Mucosa of gallbladder (tissue), 1 donor: ENCODE measurements around the gene MYO18A. TPM values are rescaled to one million over a fixed set of nuclear protein-coding genes. Genes with fewer than 3 reads are reported as not detected.

Experiments
- DNase-seq: peaks from one replicate; pipeline ENCODE4 v3.0.0-alpha.2; 2020; ENCODE audit warnings: low spot score
- total RNA-seq: library from RNA; stranded (reverse); gene quantifications from one replicate; pipeline ENCODE4 v1.2.1, GENCODE V29; 2021
- donor health status: DM: no; HTN: no; CAD: no.

The MYO18A gene
- total RNA-seq, 1 donor from 2014 or later: 198 TPM

DNA sequence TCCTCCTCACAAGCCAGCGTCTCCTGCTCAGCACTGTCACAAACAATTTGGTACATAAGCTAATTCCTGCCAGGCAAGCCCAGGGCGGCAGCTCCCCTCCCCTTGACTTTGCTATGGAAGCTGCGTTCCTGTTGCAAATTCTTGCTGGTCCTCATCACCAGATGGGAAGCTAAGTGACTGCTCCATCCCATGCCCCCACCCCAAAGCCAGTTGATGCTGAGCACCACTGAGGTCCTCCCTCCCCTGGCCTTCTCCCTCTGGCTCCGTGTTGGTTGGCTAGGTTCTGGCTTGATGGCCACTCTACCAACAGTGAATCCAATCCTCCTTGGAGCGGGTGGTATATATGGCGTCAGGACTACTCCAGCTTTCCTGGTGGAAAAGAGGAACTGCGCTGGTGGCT lies 102.9 kb downstream of the MYO18A start:
- no peak for DNase-seq

DNA sequence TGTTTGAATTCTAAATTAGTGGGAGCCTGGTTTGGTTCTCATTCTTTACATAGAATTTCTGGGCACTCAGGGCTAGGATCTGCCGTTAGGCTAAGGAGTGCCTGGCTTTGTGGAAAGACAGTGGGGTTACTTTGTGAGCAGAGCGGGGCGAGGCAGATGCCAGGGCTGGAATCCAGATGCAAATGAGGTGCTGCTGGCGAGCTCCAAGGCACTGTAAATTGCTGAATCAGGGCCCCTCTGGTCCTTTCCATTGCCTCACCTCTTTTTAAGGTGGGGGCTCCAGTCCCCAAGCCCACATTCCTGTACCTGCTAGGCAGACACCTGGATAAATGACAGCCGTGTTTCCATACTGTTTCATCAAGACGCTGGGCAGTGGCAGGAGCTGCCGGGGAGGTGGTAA lies 103.5 kb downstream of the MYO18A start:
- DNase-seq: no peak

DNA sequence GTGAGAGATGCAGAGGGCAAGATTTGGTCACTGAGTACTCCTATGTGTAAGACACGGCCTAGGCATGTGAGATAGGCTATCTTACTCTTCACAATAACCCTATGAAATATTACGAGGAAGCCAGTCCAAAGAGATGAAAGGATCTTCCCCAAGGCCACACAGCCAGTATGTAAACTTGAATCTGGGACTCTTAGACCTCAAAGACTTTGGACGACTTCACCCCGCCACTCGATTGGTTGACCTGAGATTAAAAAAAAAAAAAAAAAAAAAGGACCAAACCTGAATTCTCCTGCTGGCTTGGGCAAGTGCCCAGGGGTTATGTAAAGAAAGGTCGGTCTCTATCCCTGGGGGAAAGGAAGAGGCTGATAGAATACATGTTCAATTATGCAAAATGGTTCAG lies 104.1 kb downstream of the MYO18A start:
- DNase-seq: peak; percentile 20

DNA sequence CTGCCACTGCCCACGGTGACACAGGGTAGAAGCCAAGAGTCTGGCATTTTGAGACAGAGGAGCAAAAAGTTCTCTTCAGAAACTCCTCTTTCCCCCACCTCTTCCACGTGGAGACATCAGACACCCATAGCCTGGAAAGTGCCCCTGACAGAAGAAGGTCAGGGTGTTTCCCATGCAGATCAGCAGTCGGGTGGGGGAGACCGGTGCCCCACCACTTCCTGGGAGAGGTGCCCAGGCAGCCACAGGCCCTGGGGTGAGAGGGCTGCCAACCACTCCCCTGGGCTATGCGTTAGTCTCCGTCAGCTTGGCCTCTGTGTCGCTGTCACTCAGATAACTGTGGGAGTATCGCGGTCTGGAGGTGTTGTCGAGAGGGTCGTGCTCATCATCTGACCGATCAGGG lies 105.7 kb downstream of the MYO18A start:
- DNase-seq: no peak

DNA sequence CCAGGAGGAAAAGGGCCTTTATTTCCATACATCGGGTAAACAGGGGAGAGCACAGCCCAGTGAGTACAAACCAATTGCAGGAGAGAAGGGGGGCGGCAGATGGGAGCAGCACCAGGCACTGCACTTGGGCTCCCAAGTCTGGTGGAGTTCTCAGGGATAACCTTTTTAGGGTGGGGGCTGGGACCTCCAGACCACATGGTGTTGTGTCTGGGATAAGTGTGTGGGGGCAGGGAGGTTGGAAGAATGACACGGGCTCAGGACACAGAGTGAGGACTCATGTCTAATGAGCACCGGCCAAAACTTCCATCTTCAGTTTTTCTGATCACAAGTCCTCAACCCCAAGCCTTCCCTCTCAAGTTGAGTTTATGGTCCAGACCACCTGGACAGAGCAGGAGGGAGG lies 106.7 kb downstream of the MYO18A start:
- no peak for DNase-seq

DNA sequence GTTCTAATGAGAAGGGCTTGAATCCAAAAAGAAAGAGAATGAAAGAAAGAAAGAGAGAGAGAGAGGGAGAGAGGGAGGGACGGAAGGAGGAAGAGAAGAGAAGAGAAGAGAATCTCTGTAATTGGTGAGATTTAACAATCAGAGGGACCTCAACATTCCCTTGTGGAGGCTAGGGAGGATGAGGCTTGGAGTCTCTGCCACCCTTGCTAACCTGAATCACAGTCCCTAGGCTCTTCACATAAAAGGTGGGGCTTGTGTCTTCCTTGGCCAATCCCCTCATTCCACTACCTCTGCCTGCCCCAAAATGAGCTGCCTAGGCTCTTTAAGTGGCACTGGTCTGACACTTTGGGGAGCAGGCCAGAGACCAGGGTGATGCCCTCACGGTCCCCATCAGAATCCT lies 107.2 kb downstream of the MYO18A start:
- no peak for DNase-seq

- no peak for DNase-seq
Observed at GRCh38 chr17:29071303-29071702, 108.9 kb downstream of the MYO18A start.

- DNase-seq: no peak
Observed at GRCh38 chr17:29070781-29071180, 109.4 kb downstream of the MYO18A start.

DNA sequence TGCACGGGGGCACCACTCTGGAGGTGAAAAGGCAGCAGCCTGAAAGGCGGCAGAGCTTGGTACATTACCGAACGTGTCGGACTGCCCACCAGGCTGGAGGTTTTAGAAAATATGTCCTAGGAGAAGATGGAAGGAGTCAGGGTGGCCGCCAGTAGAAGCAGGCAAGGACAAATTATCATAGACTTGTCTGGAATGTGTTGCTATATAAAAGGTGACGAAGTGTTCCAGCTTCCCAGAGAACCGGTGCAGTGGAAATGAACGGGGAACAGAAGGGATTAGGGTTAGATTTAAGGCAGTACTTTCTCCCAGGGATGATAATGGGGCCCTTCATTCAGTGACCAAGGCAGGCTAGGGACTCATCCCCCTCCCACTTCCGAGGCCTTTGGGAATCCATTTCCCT lies 109.9 kb downstream of the MYO18A start:
- DNase-seq: no peak

DNA sequence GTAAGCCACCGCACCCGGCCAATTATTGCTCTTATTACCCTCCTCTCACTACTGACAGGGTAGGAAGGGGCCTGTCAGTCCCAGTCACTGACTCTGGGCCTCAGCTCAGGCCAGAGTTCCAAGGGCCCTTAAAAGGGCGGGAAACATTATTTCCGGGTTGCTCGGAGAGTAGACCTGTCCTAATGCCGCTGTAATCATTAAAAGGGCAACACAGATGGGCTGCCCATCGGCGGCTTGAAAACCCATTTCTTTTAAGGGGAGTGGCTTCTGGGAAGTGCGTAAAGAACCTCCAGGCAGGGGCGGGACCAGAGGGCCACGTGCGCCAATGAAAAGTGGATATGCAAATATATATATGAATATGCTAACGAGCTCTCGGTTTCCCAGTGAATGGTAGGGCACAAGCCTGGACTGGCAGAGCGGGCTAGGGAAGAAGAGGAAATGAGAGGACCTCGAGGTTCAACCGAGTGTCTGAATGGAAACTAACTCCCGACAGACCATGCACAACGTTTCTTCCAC lies 110.6 kb downstream of the MYO18A start:
- peak; percentile 43 for DNase-seq

DNA sequence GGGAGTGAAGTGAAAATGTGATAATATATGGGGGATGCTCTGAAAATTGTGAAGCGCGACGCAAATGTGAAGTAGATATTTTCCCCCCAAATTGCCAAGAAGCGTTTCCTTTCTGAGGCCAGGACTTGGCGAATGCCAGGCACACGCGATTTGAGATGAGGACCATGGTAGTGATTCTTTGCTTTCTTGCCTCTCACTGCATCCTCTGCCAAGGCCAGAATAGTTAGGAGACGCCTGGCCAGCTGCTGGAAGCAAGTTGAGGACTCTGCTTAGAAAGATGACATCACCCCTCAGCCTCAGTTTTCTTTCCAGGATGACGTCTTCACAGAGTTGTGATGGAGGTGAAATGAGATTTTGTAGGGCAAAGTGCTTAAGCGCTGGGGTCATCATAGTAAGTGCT lies 111.4 kb downstream of the MYO18A start:
- DNase-seq: no peak

GRCh38 chr17:29066606-29067005 lies 113.6 kb downstream of the MYO18A start:
- no peak for DNase-seq

- no peak for DNase-seq
Observed at GRCh38 chr17:29066047-29066446, 114.2 kb downstream of the MYO18A start.

- DNase-seq: no peak
Observed at GRCh38 chr17:29063992-29064391, 116.2 kb downstream of the MYO18A start.

GRCh38 chr17:29062215-29062614 lies 118.0 kb downstream of the MYO18A start:
- no peak for DNase-seq

- DNase-seq: no peak
Observed at GRCh38 chr17:29061036-29061435, 119.2 kb downstream of the MYO18A start.

- DNase-seq: no peak
Observed at GRCh38 chr17:29060475-29060874, 119.7 kb downstream of the MYO18A start.

DNA sequence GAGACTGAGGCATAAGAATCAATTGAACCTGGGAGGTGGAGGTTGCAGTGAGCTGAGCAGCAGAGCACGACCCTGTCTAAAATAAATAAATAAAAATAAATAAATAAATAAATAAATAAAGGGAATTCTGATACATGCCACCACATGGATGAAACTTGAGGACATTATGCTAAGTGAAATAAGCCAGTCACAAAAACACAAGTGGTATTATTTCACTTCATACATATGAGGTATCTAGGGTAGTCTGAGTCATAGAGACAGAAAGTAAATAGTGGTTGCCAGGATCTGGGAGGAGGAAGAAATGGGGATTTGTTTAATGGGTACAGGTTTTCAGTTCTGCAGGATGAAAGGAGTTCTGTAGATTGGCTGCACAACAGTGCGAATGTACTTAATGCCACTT lies 120.9 kb downstream of the MYO18A start:
- DNase-seq: no peak

DNA sequence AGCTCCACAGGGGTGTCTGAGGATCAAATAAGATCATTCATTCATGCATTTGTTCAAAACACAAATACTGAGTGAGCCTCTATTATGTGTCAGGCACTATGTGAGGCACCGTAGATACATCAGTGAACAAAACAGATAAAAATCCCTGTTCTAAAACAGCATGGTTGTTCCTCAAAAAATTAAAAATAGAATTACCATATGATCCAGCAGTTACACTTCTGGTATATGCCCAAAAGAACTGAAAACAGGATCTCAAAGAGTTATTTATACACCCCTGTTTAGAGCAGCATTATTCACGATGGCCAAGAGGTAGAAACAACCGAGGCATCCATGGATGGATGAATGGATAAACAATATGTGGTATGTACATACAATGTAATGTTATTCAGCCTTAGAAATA lies 121.8 kb downstream of the MYO18A start:
- DNase-seq: no peak

- DNase-seq: no peak
Observed at GRCh38 chr17:29057361-29057760, 122.8 kb downstream of the MYO18A start.

DNA sequence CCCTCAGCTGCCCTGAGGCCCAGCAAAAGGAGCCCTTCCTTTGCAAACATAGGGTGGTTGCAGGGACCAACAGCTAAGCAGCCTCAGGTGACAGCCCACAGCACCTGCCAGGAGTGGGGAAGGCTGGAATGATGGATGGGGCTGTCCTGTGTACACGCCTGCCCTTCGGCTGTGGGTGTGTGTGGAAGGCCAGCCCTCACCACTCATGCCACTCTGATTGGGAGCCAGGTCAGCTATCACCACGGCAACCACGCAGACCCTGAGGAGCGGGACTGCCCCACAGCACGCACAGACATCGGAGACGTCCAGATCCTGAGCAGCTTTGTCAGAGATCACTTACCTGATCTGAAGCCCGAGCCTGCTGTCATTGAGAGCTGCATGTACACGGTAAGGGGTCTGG lies 125.4 kb downstream of the MYO18A start:
- no peak for DNase-seq

- DNase-seq: no peak
Observed at GRCh38 chr17:29051731-29052130, 128.5 kb downstream of the MYO18A start.

DNA sequence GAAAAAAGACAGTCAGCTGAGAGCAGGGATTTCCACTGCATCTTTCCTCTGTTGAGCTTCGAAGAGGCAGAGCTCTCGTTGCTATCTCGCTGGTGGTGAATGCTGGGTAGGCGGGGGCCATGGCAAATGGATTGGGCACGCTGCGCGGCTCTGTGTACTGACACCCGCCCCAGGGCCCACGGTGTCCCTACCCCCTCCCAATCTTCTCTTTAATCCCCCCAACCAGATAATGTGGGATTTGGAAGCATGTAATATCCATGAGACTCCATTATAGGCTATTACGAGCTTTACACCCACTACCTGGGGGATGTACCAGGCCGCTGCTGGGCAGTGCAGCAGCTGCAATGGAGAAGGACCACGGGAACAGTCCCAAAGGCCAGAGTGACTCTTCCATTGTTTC lies 129.0 kb downstream of the MYO18A start:
- no peak for DNase-seq

GRCh38 chr17:29050176-29050575 lies 130.0 kb downstream of the MYO18A start:
- DNase-seq: no peak
